ENCODE results near the gene GSAP. TPM values are rescaled to one million over a fixed set of nuclear protein-coding genes. Genes with fewer than 3 reads are reported as not detected.
"Not testable (repeated sequence)": the region's sequence is repeated elsewhere in the genome, so short reads cannot be mapped to it uniquely, and the experiment has no call there.

GSAP gene
- total RNA-seq, 1 donor from 2014 or later: 1.9 TPM

DNA sequence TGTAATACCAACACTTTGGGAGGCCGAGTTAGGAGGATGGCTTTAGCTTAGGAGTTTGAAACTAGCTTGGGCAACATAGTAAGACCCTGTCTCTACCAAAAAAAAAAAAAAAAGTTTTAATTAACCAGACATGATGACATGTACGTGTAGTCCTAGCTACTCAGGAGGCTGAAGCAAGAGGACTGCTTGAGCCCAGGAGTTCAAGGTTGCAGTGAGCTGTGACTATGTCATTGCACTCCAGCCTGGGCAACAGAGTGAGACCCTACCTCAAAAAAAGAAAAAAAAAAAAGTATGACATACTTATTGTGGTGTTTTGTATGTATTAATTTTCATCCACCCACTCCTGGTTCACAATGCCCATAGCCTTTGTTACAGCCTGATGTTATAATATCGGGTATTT lies 69.7 kb downstream of the GSAP start:
- H3K36me3 Mint-ChIP-seq (ENCODE audit: low read depth, unreplicated experiment): no peaks in the 10 kb centered on the region
- DNase-seq (ENCODE audit: low spot score): no peak
- no peak overlapping the region for H3K4me3 Mint-ChIP-seq (ENCODE audit: unreplicated experiment)
- no peaks in the 10 kb centered on the region for H3K27me3 Mint-ChIP-seq (ENCODE audit: unreplicated experiment)
- TF ChIP-seq, protein P1, sequence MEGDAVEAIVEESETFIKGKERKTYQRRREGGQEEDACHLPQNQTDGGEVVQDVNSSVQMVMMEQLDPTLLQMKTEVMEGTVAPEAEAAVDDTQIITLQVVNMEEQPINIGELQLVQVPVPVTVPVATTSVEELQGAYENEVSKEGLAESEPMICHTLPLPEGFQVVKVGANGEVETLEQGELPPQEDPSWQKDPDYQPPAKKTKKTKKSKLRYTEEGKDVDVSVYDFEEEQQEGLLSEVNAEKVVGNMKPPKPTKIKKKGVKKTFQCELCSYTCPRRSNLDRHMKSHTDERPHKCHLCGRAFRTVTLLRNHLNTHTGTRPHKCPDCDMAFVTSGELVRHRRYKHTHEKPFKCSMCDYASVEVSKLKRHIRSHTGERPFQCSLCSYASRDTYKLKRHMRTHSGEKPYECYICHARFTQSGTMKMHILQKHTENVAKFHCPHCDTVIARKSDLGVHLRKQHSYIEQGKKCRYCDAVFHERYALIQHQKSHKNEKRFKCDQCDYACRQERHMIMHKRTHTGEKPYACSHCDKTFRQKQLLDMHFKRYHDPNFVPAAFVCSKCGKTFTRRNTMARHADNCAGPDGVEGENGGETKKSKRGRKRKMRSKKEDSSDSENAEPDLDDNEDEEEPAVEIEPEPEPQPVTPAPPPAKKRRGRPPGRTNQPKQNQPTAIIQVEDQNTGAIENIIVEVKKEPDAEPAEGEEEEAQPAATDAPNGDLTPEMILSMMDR (IDR thresholded peaks at IDR 0.05; ENCODE audit: unreplicated experiment): no peak
- H3K4me1 Mint-ChIP-seq (ENCODE audit: unreplicated experiment): peaks cover 29% of the 10 kb centered on the region
- H3K9me3 Mint-ChIP-seq (ENCODE audit: unreplicated experiment): no peaks in the 10 kb centered on the region
- H3K27ac Mint-ChIP-seq (ENCODE audit: unreplicated experiment): no peak overlapping the region

DNA sequence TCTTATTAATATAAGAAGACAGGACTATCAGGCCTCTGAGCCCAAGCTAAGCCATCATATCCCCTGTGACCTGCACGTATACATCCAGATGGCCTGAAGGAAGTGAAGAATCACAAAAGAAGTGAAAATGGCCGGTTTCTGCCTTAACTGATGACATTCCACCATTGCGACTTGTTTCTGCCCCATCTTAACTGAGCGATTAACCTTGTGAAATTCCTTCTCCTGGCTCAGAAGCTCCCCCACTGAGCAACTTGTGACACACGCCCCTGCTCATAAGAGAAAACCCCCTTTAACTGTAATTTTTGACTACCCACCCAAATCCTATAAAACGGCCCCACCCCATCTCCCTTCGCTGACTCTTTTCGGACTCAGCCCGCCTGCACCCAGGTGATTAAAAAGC lies 70.7 kb downstream of the GSAP start:
- DNase-seq (ENCODE audit: low spot score); H3K27ac Mint-ChIP-seq (ENCODE audit: unreplicated experiment); H3K27me3 Mint-ChIP-seq (ENCODE audit: unreplicated experiment); H3K4me3 Mint-ChIP-seq (ENCODE audit: unreplicated experiment); H3K9me3 Mint-ChIP-seq (ENCODE audit: unreplicated experiment); H3K36me3 Mint-ChIP-seq (ENCODE audit: low read depth, unreplicated experiment): not testable (repeated sequence)
- H3K4me1 Mint-ChIP-seq (ENCODE audit: unreplicated experiment): peaks cover 23% of the 10 kb centered on the region

DNA sequence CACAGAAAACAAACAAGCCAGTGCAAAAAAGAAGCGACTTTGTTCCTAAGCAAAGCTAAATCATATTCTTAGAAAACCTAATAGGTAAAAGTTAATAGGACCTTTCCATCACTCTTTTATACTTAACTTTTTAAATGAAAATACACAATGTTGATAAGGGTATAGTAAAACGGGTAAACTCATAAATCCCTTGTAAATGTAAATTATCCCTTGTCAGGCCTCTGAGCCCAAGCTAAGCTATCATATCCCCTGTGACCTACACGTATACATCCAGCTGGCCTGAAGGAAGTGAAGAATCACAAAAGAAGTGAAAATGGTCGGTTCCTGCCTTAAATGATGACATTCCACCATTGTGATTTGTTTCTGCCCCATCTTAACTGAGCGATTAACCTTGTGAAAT lies 76.4 kb downstream of the GSAP start:
- Mint-ChIP-seq H3K4me3 (ENCODE audit: unreplicated experiment) (no peak overlapping the region), H3K4me1 (ENCODE audit: unreplicated experiment) (peaks cover 18% of the 10 kb centered on the region), H3K27me3 (ENCODE audit: unreplicated experiment) (peaks cover 2% of the 10 kb centered on the region), H3K36me3 (ENCODE audit: low read depth, unreplicated experiment) (peaks cover 8% of the 10 kb centered on the region), H3K9me3 (ENCODE audit: unreplicated experiment) (no peaks in the 10 kb centered on the region), H3K27ac (ENCODE audit: unreplicated experiment) (peak overlapping the region; percentile 10)
- TF ChIP-seq, protein P1 (IDR thresholded peaks at IDR 0.05; ENCODE audit: unreplicated experiment): no peak
- DNase-seq (ENCODE audit: low spot score): no peak

DNA sequence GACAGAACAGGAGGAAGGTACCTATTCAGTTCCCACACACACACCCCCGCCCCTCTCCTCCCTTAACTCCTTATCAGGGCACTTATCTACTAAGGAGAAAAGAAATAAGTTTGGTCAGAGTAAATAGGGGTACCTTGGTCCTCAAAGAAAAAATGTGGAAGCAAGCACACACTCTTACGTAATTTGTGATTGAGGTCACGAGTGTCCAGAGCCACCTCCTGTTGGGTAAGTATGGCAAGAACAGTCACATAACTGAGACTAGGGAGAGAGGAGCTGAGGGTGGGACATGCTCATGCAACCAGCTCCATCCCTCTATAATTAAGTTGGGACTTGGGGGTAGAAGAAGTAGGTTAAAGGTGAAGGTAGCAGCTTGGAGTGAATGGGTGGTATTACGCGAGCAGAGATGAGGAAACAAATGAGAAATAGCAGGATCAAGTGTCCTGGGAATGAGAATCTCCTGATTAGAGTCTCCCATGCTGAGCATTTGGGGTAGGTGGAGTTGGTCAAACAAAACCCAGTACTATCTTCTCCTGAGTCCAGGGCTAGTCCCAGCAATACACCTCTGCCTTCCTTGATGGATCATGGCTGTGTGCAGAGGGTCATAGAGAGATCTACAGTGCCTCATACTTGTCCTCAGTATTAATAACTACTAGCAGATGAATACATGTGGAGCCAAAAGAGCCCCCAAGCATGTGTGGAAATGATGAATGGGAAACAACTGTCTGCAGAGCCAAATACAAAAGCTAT lies 77.1 kb downstream of the GSAP start:
- H3K4me3 Mint-ChIP-seq (ENCODE audit: unreplicated experiment): no peak overlapping the region
- DNase-seq (ENCODE audit: low spot score): no peak
- no peak overlapping the region for H3K27ac Mint-ChIP-seq (ENCODE audit: unreplicated experiment)
- peaks cover 18% of the 10 kb centered on the region for H3K4me1 Mint-ChIP-seq (ENCODE audit: unreplicated experiment)
- H3K36me3 Mint-ChIP-seq (ENCODE audit: low read depth, unreplicated experiment): peaks cover 8% of the 10 kb centered on the region
- TF ChIP-seq, protein P1 (IDR thresholded peaks at IDR 0.05; ENCODE audit: unreplicated experiment): no peak
- H3K9me3 Mint-ChIP-seq (ENCODE audit: unreplicated experiment): no peaks in the 10 kb centered on the region
- peaks cover 2% of the 10 kb centered on the region for H3K27me3 Mint-ChIP-seq (ENCODE audit: unreplicated experiment)

DNA sequence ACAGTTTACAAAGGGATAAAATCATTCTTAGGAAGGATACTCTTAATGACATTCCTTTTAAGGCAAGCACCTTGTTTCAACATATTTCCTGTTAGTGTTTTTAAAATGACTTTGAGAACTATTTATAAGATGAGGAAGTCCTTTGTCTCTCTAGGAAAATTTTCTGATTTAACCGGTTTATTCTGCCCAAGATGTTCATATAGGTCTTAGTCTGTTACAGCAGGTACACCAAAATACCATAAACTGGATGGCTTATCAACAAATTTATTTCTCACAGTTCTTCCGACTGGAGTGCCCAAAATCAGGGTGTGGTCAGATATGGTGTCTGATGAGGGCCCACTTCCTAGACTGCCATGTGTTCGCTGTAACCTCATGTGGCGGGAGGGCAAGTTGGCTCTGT lies 77.9 kb downstream of the GSAP start:
- H3K27me3 Mint-ChIP-seq (ENCODE audit: unreplicated experiment): peaks cover 2% of the 10 kb centered on the region
- H3K4me1 Mint-ChIP-seq (ENCODE audit: unreplicated experiment): peaks cover 18% of the 10 kb centered on the region
- H3K27ac Mint-ChIP-seq (ENCODE audit: unreplicated experiment): no peak overlapping the region

More for the DNA sequence above, 77.9 kb downstream of the GSAP start:
- no peak for DNase-seq (ENCODE audit: low spot score)
- H3K4me3 Mint-ChIP-seq (ENCODE audit: unreplicated experiment): no peak overlapping the region
- TF ChIP-seq, protein P1 (IDR thresholded peaks at IDR 0.05; ENCODE audit: unreplicated experiment): no peak
- no peaks in the 10 kb centered on the region for H3K9me3 Mint-ChIP-seq (ENCODE audit: unreplicated experiment)
- H3K36me3 Mint-ChIP-seq (ENCODE audit: low read depth, unreplicated experiment): peaks cover 8% of the 10 kb centered on the region

All from endothelial cell (in vitro differentiated cells).